Activated naive CD4-positive, alpha-beta T cell treated with anti-CD3 and anti-CD28 coated beads, Interleukin-2, amount 10 ng/mL, durations not matched to agents 5 hours and 36 hours (primary cell): Measurements from ENCODE around the gene DNM1L. TPM values are rescaled to one million over a fixed set of nuclear protein-coding genes. Genes with fewer than 3 reads are reported as not detected.

Experiments
- total RNA-seq, 2 experiments: library from RNA; stranded (reverse); gene quantifications; one replicate each; pipeline ENCODE4 v1.2.3, GENCODE V29; 2021

DNM1L gene
- total RNA-seq, result 10 to 100 TPM; 56.1 to 59.9 TPM

DNA sequence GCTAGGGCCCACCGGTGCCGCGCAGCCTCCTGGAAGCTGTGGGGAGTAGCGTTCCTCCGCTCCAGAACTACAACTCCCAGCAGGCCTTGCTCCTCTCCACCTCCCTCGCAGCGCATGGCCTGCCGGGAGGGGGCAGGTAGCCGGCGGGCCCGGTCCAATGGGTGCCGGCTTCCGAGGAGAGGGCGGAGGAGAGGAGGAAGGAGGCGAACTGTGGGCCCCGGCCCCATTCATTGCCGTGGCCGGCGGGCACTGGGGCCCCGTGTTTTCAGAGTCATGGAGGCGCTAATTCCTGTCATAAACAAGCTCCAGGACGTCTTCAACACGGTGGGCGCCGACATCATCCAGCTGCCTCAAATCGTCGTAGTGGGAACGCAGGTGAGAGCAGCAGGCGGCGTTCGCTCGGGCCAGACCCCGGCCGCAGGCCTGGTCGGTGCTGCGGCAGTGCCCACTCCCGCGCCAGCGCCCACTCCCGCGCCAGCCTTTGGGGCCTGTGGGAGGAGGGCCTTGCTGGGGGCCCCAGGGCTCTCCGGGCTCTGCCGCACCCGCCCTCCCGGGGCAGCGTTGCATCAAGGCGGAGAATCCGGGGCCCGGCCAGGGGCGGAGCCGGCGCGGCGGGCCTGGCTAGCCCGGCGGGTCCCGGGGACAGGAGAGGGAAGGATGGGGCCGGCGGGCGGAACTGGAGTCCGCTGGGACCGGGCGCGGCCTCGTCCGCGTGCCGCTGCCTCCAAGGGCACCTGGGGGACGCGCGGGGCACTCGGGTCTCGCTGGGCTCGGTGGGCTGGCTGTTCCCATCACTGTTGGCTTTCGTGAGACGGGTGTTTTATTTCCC, at the start of gene DNM1L:
TSS of gene DNM1L (plus strand) at position 211 of the 829 bp plus-strand sequence. CDS start at position 274, 63 bp downstream.

DNA sequence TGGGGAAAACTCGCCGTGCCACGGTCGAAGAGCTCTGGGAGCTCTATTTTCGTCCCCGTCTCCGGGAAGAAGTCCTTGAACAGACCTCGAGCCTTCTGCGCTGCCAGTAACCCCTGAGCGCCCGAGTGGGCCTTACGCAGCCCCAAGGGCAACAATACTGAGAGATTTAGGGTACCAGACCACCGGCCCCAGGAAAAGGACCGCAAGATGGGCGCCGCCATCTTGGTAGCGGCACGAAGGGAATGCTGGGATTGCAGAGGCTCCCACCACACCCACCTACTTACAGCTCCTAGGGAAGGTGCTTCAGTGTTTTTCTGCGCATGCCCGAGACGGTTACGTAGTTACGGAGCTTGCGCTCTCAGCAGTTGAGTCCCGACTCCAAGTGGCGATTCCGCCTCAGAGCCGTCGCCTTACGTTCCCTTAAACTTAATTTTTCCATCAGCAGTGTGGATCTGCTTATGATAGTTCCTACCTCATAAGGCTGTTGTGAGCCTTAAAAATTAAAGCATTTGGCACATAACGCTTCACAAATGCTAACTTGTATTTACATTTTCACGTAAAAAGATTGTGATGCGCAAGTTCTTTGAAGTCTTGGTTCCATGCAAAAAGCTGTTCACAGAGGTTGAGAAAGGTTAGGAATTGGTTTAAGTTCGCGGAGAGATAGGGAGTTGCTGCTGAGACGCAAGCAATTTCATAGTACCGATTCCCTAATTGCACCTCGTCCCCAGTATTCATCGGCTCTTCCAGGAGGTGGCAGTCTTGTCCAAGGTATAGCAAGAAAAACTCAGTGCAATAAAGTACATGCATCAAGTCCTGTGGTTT, 76.8 kb downstream of the DNM1L start, which contains the start of gene YARS2:
TSS of gene YARS2 (minus strand) at position 244 of the 822 bp plus-strand sequence. CDS start at position 221, 23 bp downstream.

Other genes with a start within 250 kb of the DNM1L start
- gene YARS2, start 76.6 kb downstream of the DNM1L start, total RNA-seq, result 10 to 100 TPM; 13.5 to 14.0 TPM
- under 1 TPM in 1 of 2 experiments, not detected in 1; 0.14 TPM for gene PKP2, start 217.5 kb downstream of the DNM1L start, total RNA-seq